ENCODE data around the gene INTS2. TPM values are rescaled to one million over a fixed set of nuclear protein-coding genes. Genes with fewer than 3 reads are reported as not detected.

INTS2 gene
- polyA plus RNA-seq, 1 of the 3 experiments (the other 2 are of a cell fraction), result 6.7 TPM

DNA sequence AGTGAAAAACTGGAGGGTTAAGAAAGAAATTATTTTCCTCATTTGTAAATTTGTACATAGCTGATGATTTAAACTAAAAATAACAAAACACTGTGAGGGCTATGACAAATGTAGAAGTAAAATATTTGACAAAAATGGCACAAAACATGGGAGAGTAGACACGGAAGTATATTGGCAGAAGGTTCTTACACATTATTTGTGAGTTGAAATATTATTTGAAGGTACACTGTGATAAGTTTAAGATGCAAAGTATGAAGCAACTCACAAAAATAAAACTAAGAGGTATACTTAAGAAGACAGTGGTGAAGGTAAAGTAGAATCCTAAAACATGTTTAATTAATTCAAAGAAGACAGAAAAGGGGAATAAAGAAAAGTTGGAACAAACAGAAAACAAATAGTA is 99.1 kb downstream of the INTS2 start (continued):
- TF ChIP-seq, protein P1, sequence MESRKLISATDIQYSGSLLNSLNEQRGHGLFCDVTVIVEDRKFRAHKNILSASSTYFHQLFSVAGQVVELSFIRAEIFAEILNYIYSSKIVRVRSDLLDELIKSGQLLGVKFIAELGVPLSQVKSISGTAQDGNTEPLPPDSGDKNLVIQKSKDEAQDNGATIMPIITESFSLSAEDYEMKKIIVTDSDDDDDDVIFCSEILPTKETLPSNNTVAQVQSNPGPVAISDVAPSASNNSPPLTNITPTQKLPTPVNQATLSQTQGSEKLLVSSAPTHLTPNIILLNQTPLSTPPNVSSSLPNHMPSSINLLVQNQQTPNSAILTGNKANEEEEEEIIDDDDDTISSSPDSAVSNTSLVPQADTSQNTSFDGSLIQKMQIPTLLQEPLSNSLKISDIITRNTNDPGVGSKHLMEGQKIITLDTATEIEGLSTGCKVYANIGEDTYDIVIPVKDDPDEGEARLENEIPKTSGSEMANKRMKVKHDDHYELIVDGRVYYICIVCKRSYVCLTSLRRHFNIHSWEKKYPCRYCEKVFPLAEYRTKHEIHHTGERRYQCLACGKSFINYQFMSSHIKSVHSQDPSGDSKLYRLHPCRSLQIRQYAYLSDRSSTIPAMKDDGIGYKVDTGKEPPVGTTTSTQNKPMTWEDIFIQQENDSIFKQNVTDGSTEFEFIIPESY (IDR thresholded peaks at IDR 0.05; ENCODE audit: borderline replicate concordance, low read depth), result no peak
- TF ChIP-seq FOSL2 (IDR thresholded peaks at IDR 0.05; ENCODE audit: borderline replicate concordance, low read depth), result no peak
- TF ChIP-seq RFX5 (IDR thresholded peaks at IDR 0.05; ENCODE audit: low read length), result no peak
- TF ChIP-seq TEAD4 (IDR thresholded peaks at IDR 0.05; ENCODE audit: borderline replicate concordance, insufficient read depth), result no peak
- TF ChIP-seq, protein P2, sequence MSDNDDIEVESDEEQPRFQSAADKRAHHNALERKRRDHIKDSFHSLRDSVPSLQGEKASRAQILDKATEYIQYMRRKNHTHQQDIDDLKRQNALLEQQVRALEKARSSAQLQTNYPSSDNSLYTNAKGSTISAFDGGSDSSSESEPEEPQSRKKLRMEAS (IDR thresholded peaks at IDR 0.05; ENCODE audit: low read depth), result no peak
- no peak for TF ChIP-seq RCOR1 (IDR thresholded peaks at IDR 0.05; ENCODE audit: low read length)
- no peak for TF ChIP-seq GABPA (IDR thresholded peaks at IDR 0.05; ENCODE audit: low read depth)
- no peak for TF ChIP-seq ELF1 (IDR thresholded peaks at IDR 0.05)
- TF ChIP-seq SMC3 (IDR thresholded peaks at IDR 0.05; ENCODE audit: low read depth, low read length), result no peak
- no peak for TF ChIP-seq FOXJ3 (CRISPR knock-in tag; IDR thresholded peaks at IDR 0.05)
- no peak for TF ChIP-seq EP300 (IDR thresholded peaks at IDR 0.05; ENCODE audit: borderline replicate concordance in 1 of 2, low read depth in 1 of 2, low read length in 1 of 2)

DNA sequence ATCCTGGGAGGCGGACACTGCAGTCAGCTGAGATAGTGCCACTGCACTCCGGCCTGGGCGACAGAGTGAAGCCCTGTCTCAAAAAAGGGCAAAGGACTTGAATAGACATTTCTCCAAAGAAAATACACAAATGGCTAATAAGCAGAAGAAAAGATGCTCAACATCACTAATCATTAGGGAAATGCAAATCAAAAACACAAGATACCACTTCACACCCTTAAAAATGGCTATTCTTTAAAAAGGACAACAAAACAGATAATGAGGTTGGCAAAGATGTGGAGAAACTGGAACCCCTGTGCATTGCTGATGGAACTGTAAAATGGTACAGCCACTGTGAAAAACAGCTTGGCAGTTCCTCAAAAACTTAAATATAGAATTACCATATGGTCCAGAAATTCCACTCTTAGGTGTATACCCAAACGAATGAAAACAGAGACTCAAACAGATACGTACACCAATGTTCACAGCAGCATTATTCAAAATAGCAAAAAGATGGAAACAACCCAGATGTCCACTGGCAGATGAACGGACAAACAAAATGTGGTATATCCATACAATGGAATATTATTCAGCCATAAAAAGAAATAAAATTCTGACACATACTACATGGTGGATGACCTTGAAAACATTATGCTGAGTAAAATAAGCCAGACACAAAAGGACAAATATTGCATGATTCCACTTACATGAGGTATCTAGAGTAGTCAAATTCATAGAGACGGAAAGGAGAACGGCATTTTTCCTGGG is 100.0 kb downstream of the INTS2 start:
- no peak overlapping the region for H3K9ac ChIP-seq
- POLR2A ChIA-PET, result no interaction called here
- no peak for DNase-seq
- CTCF ChIA-PET, result interaction anchor here (0.7 to 1.5 kb wide), 3 partner anchors 9 to 415 kb away, joined by 3 to 5 read pairs (median 4); no protein-coding TSS in a partner anchor
- H3K4me2 ChIP-seq, result no peak overlapping the region
- no peak overlapping the region for H2AFZ ChIP-seq (ENCODE audit: low read depth)
- no peak overlapping the region for H3K4me3 ChIP-seq (ENCODE audit: low read depth in 2 of 2, low read length in 1 of 2)
- peaks cover 0 to 64% of the 10 kb centered on the region in 2 experiments for H3K36me3 ChIP-seq (replicated peaks in 1 of 2; ENCODE audit: control insufficient read depth in 1 of 2, insufficient read depth in 2 of 2, low read length in 1 of 2)
- peaks cover 42% of the 10 kb centered on the region; the same call in 1 of the 2 replicates for H3K79me2 ChIP-seq (ENCODE audit: insufficient read depth)
- H3K4me1 ChIP-seq (ENCODE audit: control insufficient read depth in 1 of 2, insufficient read depth in 2 of 2, low read depth in 1 of 2, low read length in 1 of 2), result no peaks in the 10 kb centered on the region
- 97% methylated on average over 8 of the region's 8 CpGs for WGBS (ENCODE audit: low lambda C conversion rate)
- H3K27me3 ChIP-seq (ENCODE audit: insufficient read depth), result no peaks in the 10 kb centered on the region
- H3K27ac ChIP-seq (ENCODE audit: low read depth in 2 of 2, low read length in 1 of 2), result no peak overlapping the region
- peaks cover 11% of the 10 kb centered on the region; the same call in 1 of the 2 replicates for H3K9me3 ChIP-seq
- no peaks in the 10 kb centered on the region for H3K9me2 ChIP-seq
- H4K20me1 ChIP-seq (ENCODE audit: insufficient read depth), result no peaks in the 10 kb centered on the region
- peaks cover 4% of the 10 kb centered on the region for H3F3A ChIP-seq (replicated peaks; ENCODE audit: insufficient read depth)
- TF ChIP-seq TAF1 (IDR thresholded peaks at IDR 0.05; ENCODE audit: borderline replicate concordance, low read depth, low read length) (no peak), YY1 (IDR thresholded peaks at IDR 0.05; ENCODE audit: low read depth) (no peak), SIN3A (IDR thresholded peaks at IDR 0.05; ENCODE audit: borderline replicate concordance, low read depth, low read length) (no peak), FOXJ3 (CRISPR knock-in tag; IDR thresholded peaks at IDR 0.05) (no peak), SMC3 (IDR thresholded peaks at IDR 0.05; ENCODE audit: low read depth, low read length) (no peak), NRF1 (IDR thresholded peaks at IDR 0.05; ENCODE audit: low read depth, low read length) (no peak), NFIC (IDR thresholded peaks at IDR 0.05; ENCODE audit: borderline replicate concordance) (no peak), TEAD4 (IDR thresholded peaks at IDR 0.05; ENCODE audit: borderline replicate concordance, insufficient read depth) (no peak), FOSL2 (IDR thresholded peaks at IDR 0.05; ENCODE audit: borderline replicate concordance, low read depth) (no peak), MXI1 (IDR thresholded peaks at IDR 0.05; ENCODE audit: low read depth, low read length) (no peak)
- TF ChIP-seq, protein P3, sequence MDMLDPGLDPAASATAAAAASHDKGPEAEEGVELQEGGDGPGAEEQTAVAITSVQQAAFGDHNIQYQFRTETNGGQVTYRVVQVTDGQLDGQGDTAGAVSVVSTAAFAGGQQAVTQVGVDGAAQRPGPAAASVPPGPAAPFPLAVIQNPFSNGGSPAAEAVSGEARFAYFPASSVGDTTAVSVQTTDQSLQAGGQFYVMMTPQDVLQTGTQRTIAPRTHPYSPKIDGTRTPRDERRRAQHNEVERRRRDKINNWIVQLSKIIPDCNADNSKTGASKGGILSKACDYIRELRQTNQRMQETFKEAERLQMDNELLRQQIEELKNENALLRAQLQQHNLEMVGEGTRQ (IDR thresholded peaks at IDR 0.05; ENCODE audit: borderline replicate concordance, low read depth, low read length), result no peak
- TF ChIP-seq, protein P4, sequence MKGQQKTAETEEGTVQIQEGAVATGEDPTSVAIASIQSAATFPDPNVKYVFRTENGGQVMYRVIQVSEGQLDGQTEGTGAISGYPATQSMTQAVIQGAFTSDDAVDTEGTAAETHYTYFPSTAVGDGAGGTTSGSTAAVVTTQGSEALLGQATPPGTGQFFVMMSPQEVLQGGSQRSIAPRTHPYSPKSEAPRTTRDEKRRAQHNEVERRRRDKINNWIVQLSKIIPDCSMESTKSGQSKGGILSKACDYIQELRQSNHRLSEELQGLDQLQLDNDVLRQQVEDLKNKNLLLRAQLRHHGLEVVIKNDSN (IDR thresholded peaks at IDR 0.05; ENCODE audit: borderline replicate concordance, low read depth), result no peak
- TF ChIP-seq, protein P1 (IDR thresholded peaks at IDR 0.05; ENCODE audit: borderline replicate concordance, low read depth), result no peak
- TF ChIP-seq, protein P5, sequence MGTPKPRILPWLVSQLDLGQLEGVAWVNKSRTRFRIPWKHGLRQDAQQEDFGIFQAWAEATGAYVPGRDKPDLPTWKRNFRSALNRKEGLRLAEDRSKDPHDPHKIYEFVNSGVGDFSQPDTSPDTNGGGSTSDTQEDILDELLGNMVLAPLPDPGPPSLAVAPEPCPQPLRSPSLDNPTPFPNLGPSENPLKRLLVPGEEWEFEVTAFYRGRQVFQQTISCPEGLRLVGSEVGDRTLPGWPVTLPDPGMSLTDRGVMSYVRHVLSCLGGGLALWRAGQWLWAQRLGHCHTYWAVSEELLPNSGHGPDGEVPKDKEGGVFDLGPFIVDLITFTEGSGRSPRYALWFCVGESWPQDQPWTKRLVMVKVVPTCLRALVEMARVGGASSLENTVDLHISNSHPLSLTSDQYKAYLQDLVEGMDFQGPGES (IDR thresholded peaks at IDR 0.05; ENCODE audit: low read depth, low read length), result no peak
- TF ChIP-seq, protein P2 (IDR thresholded peaks at IDR 0.05; ENCODE audit: low read depth), result no peak
